Measurements from ENCODE around the gene HCN1. TPM values are rescaled to one million over a fixed set of nuclear protein-coding genes. Genes with fewer than 3 reads are reported as not detected.

HCN1 gene
- total and polyA plus RNA-seq, 2 of the 4 experiments (the other 2 are of a cell fraction): not detected

GRCh38 chr5:45533663-45534062 is 162.5 kb downstream of the HCN1 start:
- H3K4me3 ChIP-seq (ENCODE audit: insufficient read depth, low read depth, low read length): no peak overlapping the region

More at GRCh38 chr5:45533663-45534062, 162.5 kb downstream of the HCN1 start:
- no peaks in the 10 kb centered on the region for H3K27me3 ChIP-seq (ENCODE audit: control insufficient read depth, insufficient read depth, low read length)
- intact Hi-C loops (cut with micrococcal nuclease): no loop called here
- no peak overlapping the region for H3K27ac ChIP-seq (ENCODE audit: insufficient read depth, low read length)
- in situ Hi-C loops (cut with MboI; ENCODE audit: low sequenced_read_pairs): no loop called here
- H3K9me3 ChIP-seq (ENCODE audit: control insufficient read depth, insufficient read depth, low read length): 0 out of 2 replicates have a peak, but pooled peaks cover 1% of the 10 kb centered on the region
- ATAC-seq (ENCODE audit: low read depth) (no peak), DNase-seq (no peak)
- H2BK5ac ChIP-seq (ENCODE audit: low read depth, low read length, poor library complexity, severe bottlenecking): no peak overlapping the region
- no peak overlapping the region for H3K4me2 ChIP-seq (ENCODE audit: low read depth, low read length)
- H3K4me1 ChIP-seq (ENCODE audit: control insufficient read depth, insufficient read depth, low read length): no peaks in the 10 kb centered on the region
- POLR2A ChIA-PET (ENCODE audit: unreplicated experiment): no interaction called here
- no CpG with 5 or more reads among the region's 1 CpG for WGBS, 2 experiments (ENCODE audit: extremely low coverage in 2 of 2, insufficient read length in 1 of 2)
- dilution Hi-C loops (cut with HindIII; ENCODE audit: low sequenced_read_pairs, unreplicated experiment): no loop called here
- no peak overlapping the region for H2AFZ ChIP-seq (replicated peaks; ENCODE audit: low read length, poor library complexity)
- H4K8ac ChIP-seq (ENCODE audit: low read depth in 2 of 2, low read length in 2 of 2): no peak overlapping the region
- H2BK120ac ChIP-seq (ENCODE audit: low read depth, low read length): no peak overlapping the region
- CTCF ChIA-PET: interaction anchor here (0.6 kb wide), 1 partner anchor 99 kb away, joined by 5 read pairs; no protein-coding TSS in a partner anchor
- no peak overlapping the region for H2AK9ac ChIP-seq (replicated peaks; ENCODE audit: low read depth, low read length, poor library complexity)
- no peak overlapping the region for H3K56ac ChIP-seq (ENCODE audit: extremely low read depth, insufficient read depth, low read length)
- H3K18ac ChIP-seq (ENCODE audit: low read depth, low read length): no peak overlapping the region
- no peaks in the 10 kb centered on the region for H3K36me3 ChIP-seq (ENCODE audit: control insufficient read depth, insufficient read depth, low read length)
- H4K91ac ChIP-seq (ENCODE audit: insufficient read depth, low read depth, low read length): no peak overlapping the region
- H3K14ac ChIP-seq (replicated peaks; ENCODE audit: low read depth, low read length): no peak overlapping the region
- TF ChIP-seq, protein P1, sequence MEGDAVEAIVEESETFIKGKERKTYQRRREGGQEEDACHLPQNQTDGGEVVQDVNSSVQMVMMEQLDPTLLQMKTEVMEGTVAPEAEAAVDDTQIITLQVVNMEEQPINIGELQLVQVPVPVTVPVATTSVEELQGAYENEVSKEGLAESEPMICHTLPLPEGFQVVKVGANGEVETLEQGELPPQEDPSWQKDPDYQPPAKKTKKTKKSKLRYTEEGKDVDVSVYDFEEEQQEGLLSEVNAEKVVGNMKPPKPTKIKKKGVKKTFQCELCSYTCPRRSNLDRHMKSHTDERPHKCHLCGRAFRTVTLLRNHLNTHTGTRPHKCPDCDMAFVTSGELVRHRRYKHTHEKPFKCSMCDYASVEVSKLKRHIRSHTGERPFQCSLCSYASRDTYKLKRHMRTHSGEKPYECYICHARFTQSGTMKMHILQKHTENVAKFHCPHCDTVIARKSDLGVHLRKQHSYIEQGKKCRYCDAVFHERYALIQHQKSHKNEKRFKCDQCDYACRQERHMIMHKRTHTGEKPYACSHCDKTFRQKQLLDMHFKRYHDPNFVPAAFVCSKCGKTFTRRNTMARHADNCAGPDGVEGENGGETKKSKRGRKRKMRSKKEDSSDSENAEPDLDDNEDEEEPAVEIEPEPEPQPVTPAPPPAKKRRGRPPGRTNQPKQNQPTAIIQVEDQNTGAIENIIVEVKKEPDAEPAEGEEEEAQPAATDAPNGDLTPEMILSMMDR (conservative IDR thresholded peaks at IDR 0.05; ENCODE audit: low read depth, low read length): no peak
- TF ChIP-seq CEBPB (IDR thresholded peaks at IDR 0.05; ENCODE audit: low read depth, low read length) (no peak), BHLHE40 (IDR thresholded peaks at IDR 0.05; ENCODE audit: low read depth, low read length) (no peak), MXI1 (IDR thresholded peaks at IDR 0.05; ENCODE audit: borderline replicate concordance, low read depth, low read length) (no peak), RFX5 (IDR thresholded peaks at IDR 0.05; ENCODE audit: low read depth, low read length) (no peak), RCOR1 (IDR thresholded peaks at IDR 0.05; ENCODE audit: insufficient replicate concordance, low read length) (no peak), POLR2A (IDR thresholded peaks at IDR 0.05; ENCODE audit: low read depth, low read length) (no peak), SMC3 (IDR thresholded peaks at IDR 0.05; ENCODE audit: low read depth, low read length) (no peak), CHD1 (IDR thresholded peaks at IDR 0.05; ENCODE audit: low read depth, low read length) (no peak), MAZ (IDR thresholded peaks at IDR 0.05; ENCODE audit: borderline replicate concordance, low read depth, low read length) (no peak), FOS (IDR thresholded peaks at IDR 0.05; ENCODE audit: low read depth, low read length) (no peak), NFE2L2 (IDR thresholded peaks at IDR 0.05; ENCODE audit: low read depth, low read length) (no peak), RAD21 (IDR thresholded peaks at IDR 0.05; ENCODE audit: low read length) (no peak)
- TF ChIP-seq, protein P2, sequence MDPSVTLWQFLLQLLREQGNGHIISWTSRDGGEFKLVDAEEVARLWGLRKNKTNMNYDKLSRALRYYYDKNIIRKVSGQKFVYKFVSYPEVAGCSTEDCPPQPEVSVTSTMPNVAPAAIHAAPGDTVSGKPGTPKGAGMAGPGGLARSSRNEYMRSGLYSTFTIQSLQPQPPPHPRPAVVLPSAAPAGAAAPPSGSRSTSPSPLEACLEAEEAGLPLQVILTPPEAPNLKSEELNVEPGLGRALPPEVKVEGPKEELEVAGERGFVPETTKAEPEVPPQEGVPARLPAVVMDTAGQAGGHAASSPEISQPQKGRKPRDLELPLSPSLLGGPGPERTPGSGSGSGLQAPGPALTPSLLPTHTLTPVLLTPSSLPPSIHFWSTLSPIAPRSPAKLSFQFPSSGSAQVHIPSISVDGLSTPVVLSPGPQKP (IDR thresholded peaks at IDR 0.05; ENCODE audit: borderline replicate concordance, low read depth, low read length): no peak
- TF ChIP-seq, protein P3, sequence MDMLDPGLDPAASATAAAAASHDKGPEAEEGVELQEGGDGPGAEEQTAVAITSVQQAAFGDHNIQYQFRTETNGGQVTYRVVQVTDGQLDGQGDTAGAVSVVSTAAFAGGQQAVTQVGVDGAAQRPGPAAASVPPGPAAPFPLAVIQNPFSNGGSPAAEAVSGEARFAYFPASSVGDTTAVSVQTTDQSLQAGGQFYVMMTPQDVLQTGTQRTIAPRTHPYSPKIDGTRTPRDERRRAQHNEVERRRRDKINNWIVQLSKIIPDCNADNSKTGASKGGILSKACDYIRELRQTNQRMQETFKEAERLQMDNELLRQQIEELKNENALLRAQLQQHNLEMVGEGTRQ (IDR thresholded peaks at IDR 0.05; ENCODE audit: low read depth, low read length): no peak
- H3K79me1 ChIP-seq (ENCODE audit: low read depth in 1 of 2, low read length in 2 of 2): no peaks in the 10 kb centered on the region
- H2BK15ac ChIP-seq (ENCODE audit: low read depth, low read length): no peak overlapping the region
- no peak overlapping the region for H2AK5ac ChIP-seq (ENCODE audit: low read depth, low read length)
- no peak overlapping the region for H3K23ac ChIP-seq (ENCODE audit: low read depth, low read length)
- H4K5ac ChIP-seq (ENCODE audit: low read depth, low read length): no peak overlapping the region
- no TSS peak for BruUV-seq (replicated peaks)
- H4K20me1 ChIP-seq (ENCODE audit: insufficient read depth, low read length): no peaks in the 10 kb centered on the region
- H3K9ac ChIP-seq (ENCODE audit: low read depth, low read length): no peak overlapping the region
- H2BK20ac ChIP-seq (ENCODE audit: low read depth, low read length): no peak overlapping the region
- no peaks in the 10 kb centered on the region for H3K9me1 ChIP-seq (ENCODE audit: insufficient read depth, low read length)
- H3K4ac ChIP-seq (ENCODE audit: low read depth, low read length): no peak overlapping the region

Data from IMR-90 (cell line).